ENCODE measurements around the gene MVD. TPM values are rescaled to one million over a fixed set of nuclear protein-coding genes. Genes with fewer than 3 reads are reported as not detected.
A peak's percentile ranks its signal among the peaks of the same experiment; 100 is the strongest.

Gene MVD
- total and polyA plus RNA-seq, 2 of the 13 experiments (the other 11 are each of a cell fraction or from before 2014, with no cell fraction given): 28.1 to 187 TPM

DNA sequence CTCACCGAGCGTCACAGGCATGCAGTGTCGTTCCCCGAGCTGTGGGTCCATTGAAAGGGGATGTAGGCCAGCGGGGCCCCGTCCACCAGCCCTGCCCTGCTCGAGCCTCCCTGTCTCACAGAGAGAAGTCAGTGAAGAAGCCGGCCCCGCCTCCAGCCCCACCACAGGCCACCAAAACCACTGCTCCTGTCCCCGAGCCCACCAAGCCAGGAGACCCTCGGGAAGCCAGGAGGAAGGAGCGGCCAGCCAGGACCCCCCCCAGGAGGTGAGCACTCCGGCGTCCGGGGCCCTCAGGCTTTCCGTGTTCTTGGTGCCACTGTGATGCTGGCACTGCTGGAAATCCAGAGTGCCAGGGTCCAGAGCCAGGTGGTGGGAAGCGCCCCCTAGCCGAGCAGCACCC is 38.4 kb downstream of the MVD start:
- Histone ChIP-seq H3K9ac (ENCODE audit: insufficient read depth, low read depth, low read length) (no peak overlapping the region), H3K79me2 (ENCODE audit: insufficient read depth, low read length) (peaks cover 10% of the 10 kb centered on the region), H2AFZ (ENCODE audit: low read length) (no peak overlapping the region), H3K9me3 (ENCODE audit: low read length) (no peaks in the 10 kb centered on the region), H3K27ac (ENCODE audit: extremely low read length, insufficient read depth, low read length) (no peak overlapping the region), H4K20me1 (ENCODE audit: insufficient read depth, low read length) (no peaks in the 10 kb centered on the region), H3K4me3 (replicated peaks in 1 of 3; ENCODE audit: insufficient read depth in 1 of 3, low read depth in 2 of 3, low read length in 3 of 3) (no peak overlapping the region), H3K27me3 (ENCODE audit: control insufficient read depth in 1 of 2, insufficient read depth in 2 of 2, low read length in 2 of 2) (no peaks in the 10 kb centered on the region), H3K4me2 (ENCODE audit: low read depth, low read length) (no peak overlapping the region), H3K36me3 (replicated peaks in 1 of 2; ENCODE audit: control insufficient read depth in 1 of 2, insufficient read depth in 2 of 2, low read length in 2 of 2) (peaks cover 41 to 84% of the 10 kb centered on the region in 2 experiments), H3K4me1 (ENCODE audit: insufficient read depth, low read length) (peaks cover 9% of the 10 kb centered on the region)
- BruUV-seq (replicated peaks): no TSS peak
- intact Hi-C loops (cut with micrococcal nuclease; ENCODE audit: unreplicated experiment): no loop called here
- TF ChIP-seq RXRA (CRISPR knock-in tag; IDR thresholded peaks at IDR 0.05) (no peak), POLR2AphosphoS2 (IDR thresholded peaks at IDR 0.05; ENCODE audit: low read depth, low read length) (no peak), IRX3 (CRISPR knock-in tag; IDR thresholded peaks at IDR 0.05; ENCODE audit: borderline replicate concordance, low read depth) (no peak), ESRRA (CRISPR knock-in tag; IDR thresholded peaks at IDR 0.05; ENCODE audit: low read depth) (no peak), AGO2 (optimal IDR thresholded peaks at IDR 0.05; ENCODE audit: low read depth, low read length) (peak; percentile 10), HNRNPK (IDR thresholded peaks at IDR 0.05; ENCODE audit: low read depth, low read length, poor library complexity, severe bottlenecking) (no peak)
- TF ChIP-seq, protein P1, sequence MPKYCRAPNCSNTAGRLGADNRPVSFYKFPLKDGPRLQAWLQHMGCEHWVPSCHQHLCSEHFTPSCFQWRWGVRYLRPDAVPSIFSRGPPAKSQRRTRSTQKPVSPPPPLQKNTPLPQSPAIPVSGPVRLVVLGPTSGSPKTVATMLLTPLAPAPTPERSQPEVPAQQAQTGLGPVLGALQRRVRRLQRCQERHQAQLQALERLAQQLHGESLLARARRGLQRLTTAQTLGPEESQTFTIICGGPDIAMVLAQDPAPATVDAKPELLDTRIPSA (CRISPR knock-in tag; IDR thresholded peaks at IDR 0.05; ENCODE audit: borderline replicate concordance): no peak
- TF ChIP-seq, protein P2, sequence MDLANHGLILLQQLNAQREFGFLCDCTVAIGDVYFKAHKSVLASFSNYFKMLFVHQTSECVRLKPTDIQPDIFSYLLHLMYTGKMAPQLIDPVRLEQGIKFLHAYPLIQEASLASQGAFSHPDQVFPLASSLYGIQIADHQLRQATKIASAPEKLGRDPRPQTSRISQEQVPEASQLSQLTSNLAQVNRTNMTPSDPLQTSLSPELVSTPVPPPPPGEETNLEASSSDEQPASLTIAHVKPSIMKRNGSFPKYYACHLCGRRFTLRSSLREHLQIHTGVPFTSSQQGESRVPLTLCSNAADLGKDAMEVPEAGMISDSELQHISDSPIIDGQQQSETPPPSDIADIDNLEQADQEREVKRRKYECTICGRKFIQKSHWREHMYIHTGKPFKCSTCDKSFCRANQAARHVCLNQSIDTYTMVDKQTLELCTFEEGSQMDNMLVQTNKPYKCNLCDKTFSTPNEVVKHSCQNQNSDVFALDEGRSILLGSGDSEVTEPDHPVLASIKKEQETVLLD (CRISPR knock-in tag; IDR thresholded peaks at IDR 0.05; ENCODE audit: low read depth): no peak
- no peak for DNase-seq (ENCODE audit: low spot score)
- in situ Hi-C loops (cut with HindIII; ENCODE audit: extremely low pct_ligation_motif_present, low pct_unique_long_range_greater_than_20kb): no loop called here
- CTCF ChIA-PET (ENCODE audit: low intra/inter-chr PET ratio, low total read pairs): no interaction called here
- FAIRE-seq: no peak
- POLR2A ChIA-PET: no interaction called here
- no peak for ATAC-seq
- 98% methylated on average over 13 of the region's 18 CpGs for whole genome bisulfite sequencing (ENCODE audit: low lambda C conversion rate)

Data from HepG2 (cell line).